Measurements from ENCODE around the gene SKI. TPM values are rescaled to one million over a fixed set of nuclear protein-coding genes. Genes with fewer than 3 reads are reported as not detected.

The SKI gene
- total and polyA plus RNA-seq, 10 of the 15 experiments (the other 5 are each of a cell fraction or from before 2014, with no cell fraction given): 0.03 to 14.9 (median 0.96) TPM

GRCh38 chr1:2194898-2195673, 33.0 kb upstream of the SKI start (continued):
- peak; percentile 90 to 92 (median 91); a peak in 5 of 6 replicates for TF ChIP-seq CTCF (IDR thresholded peaks at IDR 0.05 in 2 of 3, conservative IDR thresholded peaks at IDR 0.05 in 1 of 3; ENCODE audit: control insufficient read depth in 2 of 3, extremely low read depth in 1 of 3, insufficient read depth in 1 of 3, low read depth in 3 of 3, low read length in 3 of 3)
- TF ChIP-seq RELB (IDR thresholded peaks at IDR 0.05; ENCODE audit: low read depth): peak; percentile 95
- no peak for TF ChIP-seq ZZZ3 (IDR thresholded peaks at IDR 0.05; ENCODE audit: control insufficient read depth, insufficient read length, low read depth)
- no peak for TF ChIP-seq JUNB (IDR thresholded peaks at IDR 0.05)
- peak; percentile 97 for TF ChIP-seq GATAD2B (conservative IDR thresholded peaks at IDR 0.05; ENCODE audit: low read depth)
- 0 out of 2 replicates have a peak, but pooled peaks have one; percentile 73 for TF ChIP-seq RB1 (IDR thresholded peaks at IDR 0.05; ENCODE audit: borderline replicate concordance)
- peak in 1 of 2 experiments; percentile 84; a peak in 2 of 3 replicates for TF ChIP-seq EGR1 (IDR thresholded peaks at IDR 0.05; ENCODE audit: borderline replicate concordance in 1 of 2, low read depth in 2 of 2, low read length in 2 of 2)
- no peak for TF ChIP-seq POLR2AphosphoS2 (IDR thresholded peaks at IDR 0.05; ENCODE audit: low read depth, low read length)
- 0 out of 2 replicates have a peak, but pooled peaks have one; percentile 58 for TF ChIP-seq TCF3 (IDR thresholded peaks at IDR 0.05; ENCODE audit: borderline replicate concordance, insufficient read depth, low read depth, low read length)
- TF ChIP-seq ZBED1 (IDR thresholded peaks at IDR 0.05; ENCODE audit: borderline replicate concordance): no peak
- 0 out of 2 replicates have a peak, but pooled peaks have one; percentile 48 for TF ChIP-seq TCF12 (IDR thresholded peaks at IDR 0.05; ENCODE audit: low read depth, low read length)
- TF ChIP-seq SMARCA5 (IDR thresholded peaks at IDR 0.05): peak; percentile 98
- TF ChIP-seq MTA2 (IDR thresholded peaks at IDR 0.05; ENCODE audit: low read depth): peak; percentile 64
- peak; percentile 67; the same call in 1 of the 2 replicates for TF ChIP-seq ZNF217 (IDR thresholded peaks at IDR 0.05)
- TF ChIP-seq E4F1 (IDR thresholded peaks at IDR 0.05; ENCODE audit: borderline replicate concordance, partially characterized antibody): no peak
- TF ChIP-seq PML (IDR thresholded peaks at IDR 0.05; ENCODE audit: low read length): no peak
- TF ChIP-seq POU2F2 (IDR thresholded peaks at IDR 0.05; ENCODE audit: borderline replicate concordance, low read depth, low read length): peak; percentile 64; the same call in 1 of the 3 replicates
- no peak for TF ChIP-seq BMI1 (IDR thresholded peaks at IDR 0.05; ENCODE audit: borderline replicate concordance)
- peak; percentile 87 for TF ChIP-seq LARP7 (IDR thresholded peaks at IDR 0.05)
- TF ChIP-seq FOXK2 (IDR thresholded peaks at IDR 0.05): no peak; the same call in 1 of the 2 replicates
- peak in 1 of 2 experiments; percentile 47; a peak in 1 of 4 replicates for TF ChIP-seq BHLHE40 (IDR thresholded peaks at IDR 0.05; ENCODE audit: borderline replicate concordance in 1 of 2, low read depth in 2 of 2, low read length in 1 of 2)
